GM23338 (cell line): Measurements from ENCODE around the gene EDNRA. TPM values are rescaled to one million over a fixed set of nuclear protein-coding genes. Genes with fewer than 3 reads are reported as not detected.

Source experiments
- ATAC-seq: fragments of 200-7000 bp; cut with Tn5 transposase; 3 replicates; pipeline ENCODE4 v1.9.1; 2020
- DNase-seq: peaks from one replicate; pipeline ENCODE4 v3.0.0-alpha.2; 2015; ENCODE audit warnings: low spot score
- H2AFZ ChIP-seq: fragments of 200-600 bp; sonication (generic); 2 replicates; pipeline ENCODE4 v1.8.0; 2016; ENCODE audit warnings: antibody characterized with exemption, mild to moderate bottlenecking, moderate library complexity
- H3F3A ChIP-seq: fragments of 200-600 bp; sonication (generic); replicated peaks from 2 replicates; pipeline ENCODE4 v1.8.0; 2017; ENCODE audit warnings: antibody characterized with exemption, mixed run types, low read depth
- H3K27ac ChIP-seq: fragments of 200-600 bp; sonication (generic); 2 replicates; pipeline ENCODE4 v1.6.1; 2016; ENCODE audit warnings: low read depth
- H3K27me3 ChIP-seq: fragments of 200-600 bp; sonication (generic); 2 replicates; pipeline ENCODE4 v1.8.0; 2016; ENCODE audit warnings: mild to moderate bottlenecking, mixed run types, moderate library complexity; ENCODE audit not compliant: insufficient read depth
- H3K36me3 ChIP-seq: fragments of 200-600 bp; sonication (generic); 2 replicates; pipeline ENCODE4 v1.8.0; 2016; ENCODE audit warnings: mild to moderate bottlenecking; ENCODE audit not compliant: insufficient read depth
- H3K4me1 ChIP-seq: fragments of 200-600 bp; sonication (generic); 2 replicates; pipeline ENCODE4 v1.8.0; 2016; ENCODE audit warnings: mild to moderate bottlenecking, moderate library complexity; ENCODE audit not compliant: insufficient read depth
- H3K4me2 ChIP-seq: fragments of 200-600 bp; sonication (generic); 2 replicates; pipeline ENCODE4 v1.7.1; 2017; ENCODE audit warnings: mixed run types
- H3K4me3 ChIP-seq: fragments of 200-600 bp; sonication (generic); 2 replicates; pipeline ENCODE4 v1.6.1; 2016; ENCODE audit warnings: mixed run types
- H3K79me2 ChIP-seq: fragments of 200-600 bp; sonication (generic); replicated peaks from 2 replicates; pipeline ENCODE4 v1.8.0; 2017; ENCODE audit warnings: mild to moderate bottlenecking; ENCODE audit not compliant: insufficient read depth
- H3K9me2 ChIP-seq: fragments of 200-600 bp; sonication (generic); 2 replicates; pipeline ENCODE4 v1.8.0; 2017; ENCODE audit not compliant: insufficient read depth
- H4K20me1 ChIP-seq: fragments of 200-600 bp; sonication (generic); replicated peaks from 2 replicates; pipeline ENCODE4 v1.8.0; 2017; ENCODE audit warnings: mild to moderate bottlenecking; ENCODE audit not compliant: insufficient read depth
- H3K27ac Mint-ChIP-seq: 2 replicates; pipeline ENCODE4 v1.8.0; 2020; ENCODE audit warnings: inconsistent platforms, mild to moderate bottlenecking, moderate library complexity, mixed read lengths
- H3K27me3 Mint-ChIP-seq: 3 replicates; pipeline ENCODE4 v1.8.0; 2022; ENCODE audit warnings: low read depth, mild to moderate bottlenecking, moderate library complexity, mixed read lengths, inconsistent platforms; ENCODE audit not compliant: insufficient read depth, poor library complexity
- H3K36me3 Mint-ChIP-seq: 3 replicates; pipeline ENCODE4 v1.8.0; 2021; ENCODE audit warnings: low read depth, mild to moderate bottlenecking, inconsistent platforms, moderate library complexity, mixed read lengths
- H3K4me1 Mint-ChIP-seq: 3 replicates; pipeline ENCODE4 v1.8.0; 2020; ENCODE audit warnings: mild to moderate bottlenecking, inconsistent platforms, mixed read lengths
- H3K4me3 Mint-ChIP-seq: 3 replicates; pipeline ENCODE4 v1.8.0; 2021; ENCODE audit warnings: moderate library complexity, mild to moderate bottlenecking, inconsistent platforms, mixed read lengths
- H3K9me3 Mint-ChIP-seq: 3 replicates; pipeline ENCODE4 v1.8.0; 2020; ENCODE audit warnings: moderate library complexity, mild to moderate bottlenecking, inconsistent platforms, mixed read lengths
- CREB1 ChIP-seq: fragments of 250-450 bp; sonication (Bioruptor Pico); IDR thresholded peaks from 2 replicates; pipeline ENCODE4 v1.5.0; 2020; ENCODE audit warnings: low read depth, mild to moderate bottlenecking, moderate library complexity
- EZH2 ChIP-seq: fragments of 200-600 bp; sonication (generic); IDR thresholded peaks from one replicate; pipeline ENCODE4 v1.8.0; 2017; ENCODE audit warnings: antibody characterized with exemption, mild to moderate bottlenecking, low read depth; ENCODE audit not compliant: unreplicated experiment
- EZH2phosphoT487 ChIP-seq: fragments of 200-600 bp; sonication (generic); IDR thresholded peaks from one replicate; pipeline ENCODE4 v1.8.1; 2018; ENCODE audit warnings: antibody characterized with exemption; ENCODE audit not compliant: unreplicated experiment
- JUNB ChIP-seq: IDR thresholded peaks from one replicate; pipeline ENCODE4 v1.6.1; 2016; ENCODE audit warnings: antibody characterized with exemption; ENCODE audit not compliant: unreplicated experiment
- NANOG ChIP-seq: IDR thresholded peaks from 2 replicates; pipeline ENCODE4 v1.6.1; 2016; ENCODE audit warnings: antibody characterized with exemption, borderline replicate concordance
- POLR2AphosphoS5 ChIP-seq: IDR thresholded peaks from 2 replicates; pipeline ENCODE4 v1.6.1; 2016; ENCODE audit warnings: antibody characterized with exemption, low read depth
- STAT1 ChIP-seq: IDR thresholded peaks from one replicate; pipeline ENCODE4 v1.6.1; 2016; ENCODE audit warnings: antibody characterized with exemption; ENCODE audit not compliant: unreplicated experiment
- ZNF114 ChIP-seq: fragments of 250-450 bp; sonication (Bioruptor Pico); IDR thresholded peaks from 2 replicates; pipeline ENCODE4 v1.5.0; 2020; ENCODE audit warnings: mild to moderate bottlenecking, moderate library complexity
- ZNF331 ChIP-seq: fragments of 250-450 bp; sonication (Bioruptor Pico); IDR thresholded peaks from 2 replicates; pipeline ENCODE4 v1.5.0; 2020; ENCODE audit warnings: low read depth, mild to moderate bottlenecking, moderate library complexity
- polyA plus RNA-seq: library from polyadenylated mRNA; unstranded; fragments of >200 nt; fragmentation: Nextera tagmentation; extraction: Ambion mirVana; gene quantifications from 2 replicates; pipeline ENCODE4 v1.2.1, GENCODE V29; 2016
- total RNA-seq: library from RNA; depleted of rRNA; stranded (reverse); fragments of >200 nt; shearing (Covaris generic); gene quantifications from 2 replicates; pipeline ENCODE4 v1.2.3, GENCODE V29; 2014
- TF ChIP-seq, protein P1 (sequence below), 2 experiments: fragments of 200-600 bp in 1 of 2; sonication (generic) in 1 of 2; conservative IDR thresholded peaks; 2 replicates each; pipeline versions ENCODE4 v1.5.1 to v1.6.1; 2016 to 2017; ENCODE audit warnings: antibody characterized with exemption in 2 of 2, low read depth in 2 of 2, mild to moderate bottlenecking in 2 of 2, moderate library complexity in 1 of 2
- TF ChIP-seq, protein P2 (sequence below): fragments of 250-450 bp; sonication (Bioruptor Pico); IDR thresholded peaks from 2 replicates; pipeline ENCODE4 v1.5.0; 2020; ENCODE audit warnings: mild to moderate bottlenecking, moderate library complexity

Gene EDNRA
- total and polyA plus RNA-seq, 2 experiments from 2014 or later, result 1.5 to 5.0 TPM

DNA sequence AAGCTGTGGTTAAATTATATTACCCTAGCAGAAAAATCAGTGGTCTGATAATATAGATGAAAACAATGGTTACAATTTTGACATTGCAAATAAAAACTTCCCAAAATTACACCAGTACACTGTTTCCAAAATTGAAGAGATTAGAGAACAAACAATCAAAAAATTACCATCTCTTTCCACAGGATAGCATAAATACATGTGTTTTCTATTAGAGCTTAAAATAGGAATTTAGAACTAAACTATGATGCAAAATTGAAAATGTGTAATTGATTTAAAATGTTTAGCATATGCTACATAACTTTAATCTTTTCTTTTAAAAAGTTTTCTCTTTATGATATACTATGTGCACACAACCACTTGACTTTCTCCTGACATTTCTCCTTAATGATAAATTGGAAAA lies 6.7 kb downstream of the EDNRA start (continued):
- no peak for TF ChIP-seq EZH2
- TF ChIP-seq EZH2phosphoT487, result no peak
- no peak for TF ChIP-seq NANOG
- no peak for TF ChIP-seq ZNF331 (CRISPR knock-in tag)
- no peak for TF ChIP-seq CREB1 (CRISPR knock-in tag)

DNA sequence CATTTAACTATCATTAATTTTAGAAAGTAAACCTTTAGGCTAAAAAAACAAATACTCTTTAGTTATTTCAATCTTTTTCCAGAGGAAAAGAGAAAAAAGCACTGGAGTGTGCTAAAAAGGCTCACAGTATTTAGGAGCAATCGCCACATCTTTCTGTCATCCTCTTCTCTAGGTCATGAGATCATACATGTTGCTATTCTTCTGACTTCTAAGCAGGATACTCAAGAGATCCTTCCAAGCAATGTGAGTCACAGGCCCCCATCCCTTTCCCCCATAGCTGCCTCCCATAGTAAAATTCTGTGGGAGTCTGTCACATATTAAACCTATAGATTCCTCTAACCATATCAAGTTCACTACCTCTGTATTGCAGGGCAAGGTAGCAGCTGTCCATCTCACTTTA lies 7.7 kb downstream of the EDNRA start:
- Histone ChIP-seq H3K79me2 (no peaks in the 10 kb centered on the region), H4K20me1 (no peaks in the 10 kb centered on the region), H3K4me2 (no peak overlapping the region), H3K36me3 (no peaks in the 10 kb centered on the region), H3F3A (no peaks in the 10 kb centered on the region), H3K4me1 (no peaks in the 10 kb centered on the region), H3K9me2 (no peaks in the 10 kb centered on the region), H3K27ac (no peak overlapping the region), H3K4me3 (no peak overlapping the region), H3K27me3 (no peaks in the 10 kb centered on the region), H2AFZ (no peak overlapping the region)
- ATAC-seq (no peak), DNase-seq (no peak)
- H3K27me3 Mint-ChIP-seq, result no peaks in the 10 kb centered on the region
- no peaks in the 10 kb centered on the region for H3K9me3 Mint-ChIP-seq
- no peaks in the 10 kb centered on the region for H3K36me3 Mint-ChIP-seq
- no peak overlapping the region for H3K27ac Mint-ChIP-seq
- no peak overlapping the region for H3K4me3 Mint-ChIP-seq
- peaks cover 6% of the 10 kb centered on the region for H3K4me1 Mint-ChIP-seq
- TF ChIP-seq STAT1, result no peak

DNA sequence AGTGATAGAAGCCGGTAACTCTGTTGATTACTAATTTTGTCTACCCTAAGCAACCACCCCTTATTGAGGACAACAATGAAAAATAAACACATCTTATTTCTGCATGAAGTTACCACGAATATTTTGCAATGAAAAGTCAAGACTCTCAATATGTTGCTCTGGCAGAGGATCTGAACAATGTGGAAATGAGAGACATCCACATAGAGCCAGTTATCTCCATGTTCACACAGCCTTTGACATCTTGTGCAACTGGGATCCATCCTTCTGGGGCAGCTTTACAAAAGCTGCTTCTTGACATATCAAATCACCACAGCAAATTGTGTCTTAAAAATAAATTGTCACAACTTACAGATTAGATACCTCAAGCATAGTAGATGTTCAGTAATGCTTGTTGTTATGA lies 10.2 kb downstream of the EDNRA start:
- Mint-ChIP-seq H3K27ac (no peak overlapping the region), H3K36me3 (no peaks in the 10 kb centered on the region), H3K27me3 (no peaks in the 10 kb centered on the region), H3K4me3 (no peak overlapping the region), H3K4me1 (peaks cover 6% of the 10 kb centered on the region), H3K9me3 (no peaks in the 10 kb centered on the region)
- Histone ChIP-seq H3K27me3 (no peaks in the 10 kb centered on the region), H3K36me3 (no peaks in the 10 kb centered on the region), H2AFZ (no peak overlapping the region), H3K4me3 (no peak overlapping the region), H3K27ac (no peak overlapping the region), H3K79me2 (no peaks in the 10 kb centered on the region), H3F3A (no peaks in the 10 kb centered on the region), H4K20me1 (no peaks in the 10 kb centered on the region), H3K9me2 (no peaks in the 10 kb centered on the region), H3K4me1 (no peaks in the 10 kb centered on the region), H3K4me2 (no peak overlapping the region)
- no peak for DNase-seq
- ATAC-seq, result no peak
- TF ChIP-seq, protein P1, sequence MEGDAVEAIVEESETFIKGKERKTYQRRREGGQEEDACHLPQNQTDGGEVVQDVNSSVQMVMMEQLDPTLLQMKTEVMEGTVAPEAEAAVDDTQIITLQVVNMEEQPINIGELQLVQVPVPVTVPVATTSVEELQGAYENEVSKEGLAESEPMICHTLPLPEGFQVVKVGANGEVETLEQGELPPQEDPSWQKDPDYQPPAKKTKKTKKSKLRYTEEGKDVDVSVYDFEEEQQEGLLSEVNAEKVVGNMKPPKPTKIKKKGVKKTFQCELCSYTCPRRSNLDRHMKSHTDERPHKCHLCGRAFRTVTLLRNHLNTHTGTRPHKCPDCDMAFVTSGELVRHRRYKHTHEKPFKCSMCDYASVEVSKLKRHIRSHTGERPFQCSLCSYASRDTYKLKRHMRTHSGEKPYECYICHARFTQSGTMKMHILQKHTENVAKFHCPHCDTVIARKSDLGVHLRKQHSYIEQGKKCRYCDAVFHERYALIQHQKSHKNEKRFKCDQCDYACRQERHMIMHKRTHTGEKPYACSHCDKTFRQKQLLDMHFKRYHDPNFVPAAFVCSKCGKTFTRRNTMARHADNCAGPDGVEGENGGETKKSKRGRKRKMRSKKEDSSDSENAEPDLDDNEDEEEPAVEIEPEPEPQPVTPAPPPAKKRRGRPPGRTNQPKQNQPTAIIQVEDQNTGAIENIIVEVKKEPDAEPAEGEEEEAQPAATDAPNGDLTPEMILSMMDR (conservative IDR thresholded peaks at IDR 0.05; ENCODE audit: low read depth in 2 of 2), result no peak
- TF ChIP-seq EZH2phosphoT487, result no peak
- TF ChIP-seq ZNF331 (CRISPR knock-in tag), result no peak
- TF ChIP-seq NANOG, result no peak
- TF ChIP-seq, protein P2, sequence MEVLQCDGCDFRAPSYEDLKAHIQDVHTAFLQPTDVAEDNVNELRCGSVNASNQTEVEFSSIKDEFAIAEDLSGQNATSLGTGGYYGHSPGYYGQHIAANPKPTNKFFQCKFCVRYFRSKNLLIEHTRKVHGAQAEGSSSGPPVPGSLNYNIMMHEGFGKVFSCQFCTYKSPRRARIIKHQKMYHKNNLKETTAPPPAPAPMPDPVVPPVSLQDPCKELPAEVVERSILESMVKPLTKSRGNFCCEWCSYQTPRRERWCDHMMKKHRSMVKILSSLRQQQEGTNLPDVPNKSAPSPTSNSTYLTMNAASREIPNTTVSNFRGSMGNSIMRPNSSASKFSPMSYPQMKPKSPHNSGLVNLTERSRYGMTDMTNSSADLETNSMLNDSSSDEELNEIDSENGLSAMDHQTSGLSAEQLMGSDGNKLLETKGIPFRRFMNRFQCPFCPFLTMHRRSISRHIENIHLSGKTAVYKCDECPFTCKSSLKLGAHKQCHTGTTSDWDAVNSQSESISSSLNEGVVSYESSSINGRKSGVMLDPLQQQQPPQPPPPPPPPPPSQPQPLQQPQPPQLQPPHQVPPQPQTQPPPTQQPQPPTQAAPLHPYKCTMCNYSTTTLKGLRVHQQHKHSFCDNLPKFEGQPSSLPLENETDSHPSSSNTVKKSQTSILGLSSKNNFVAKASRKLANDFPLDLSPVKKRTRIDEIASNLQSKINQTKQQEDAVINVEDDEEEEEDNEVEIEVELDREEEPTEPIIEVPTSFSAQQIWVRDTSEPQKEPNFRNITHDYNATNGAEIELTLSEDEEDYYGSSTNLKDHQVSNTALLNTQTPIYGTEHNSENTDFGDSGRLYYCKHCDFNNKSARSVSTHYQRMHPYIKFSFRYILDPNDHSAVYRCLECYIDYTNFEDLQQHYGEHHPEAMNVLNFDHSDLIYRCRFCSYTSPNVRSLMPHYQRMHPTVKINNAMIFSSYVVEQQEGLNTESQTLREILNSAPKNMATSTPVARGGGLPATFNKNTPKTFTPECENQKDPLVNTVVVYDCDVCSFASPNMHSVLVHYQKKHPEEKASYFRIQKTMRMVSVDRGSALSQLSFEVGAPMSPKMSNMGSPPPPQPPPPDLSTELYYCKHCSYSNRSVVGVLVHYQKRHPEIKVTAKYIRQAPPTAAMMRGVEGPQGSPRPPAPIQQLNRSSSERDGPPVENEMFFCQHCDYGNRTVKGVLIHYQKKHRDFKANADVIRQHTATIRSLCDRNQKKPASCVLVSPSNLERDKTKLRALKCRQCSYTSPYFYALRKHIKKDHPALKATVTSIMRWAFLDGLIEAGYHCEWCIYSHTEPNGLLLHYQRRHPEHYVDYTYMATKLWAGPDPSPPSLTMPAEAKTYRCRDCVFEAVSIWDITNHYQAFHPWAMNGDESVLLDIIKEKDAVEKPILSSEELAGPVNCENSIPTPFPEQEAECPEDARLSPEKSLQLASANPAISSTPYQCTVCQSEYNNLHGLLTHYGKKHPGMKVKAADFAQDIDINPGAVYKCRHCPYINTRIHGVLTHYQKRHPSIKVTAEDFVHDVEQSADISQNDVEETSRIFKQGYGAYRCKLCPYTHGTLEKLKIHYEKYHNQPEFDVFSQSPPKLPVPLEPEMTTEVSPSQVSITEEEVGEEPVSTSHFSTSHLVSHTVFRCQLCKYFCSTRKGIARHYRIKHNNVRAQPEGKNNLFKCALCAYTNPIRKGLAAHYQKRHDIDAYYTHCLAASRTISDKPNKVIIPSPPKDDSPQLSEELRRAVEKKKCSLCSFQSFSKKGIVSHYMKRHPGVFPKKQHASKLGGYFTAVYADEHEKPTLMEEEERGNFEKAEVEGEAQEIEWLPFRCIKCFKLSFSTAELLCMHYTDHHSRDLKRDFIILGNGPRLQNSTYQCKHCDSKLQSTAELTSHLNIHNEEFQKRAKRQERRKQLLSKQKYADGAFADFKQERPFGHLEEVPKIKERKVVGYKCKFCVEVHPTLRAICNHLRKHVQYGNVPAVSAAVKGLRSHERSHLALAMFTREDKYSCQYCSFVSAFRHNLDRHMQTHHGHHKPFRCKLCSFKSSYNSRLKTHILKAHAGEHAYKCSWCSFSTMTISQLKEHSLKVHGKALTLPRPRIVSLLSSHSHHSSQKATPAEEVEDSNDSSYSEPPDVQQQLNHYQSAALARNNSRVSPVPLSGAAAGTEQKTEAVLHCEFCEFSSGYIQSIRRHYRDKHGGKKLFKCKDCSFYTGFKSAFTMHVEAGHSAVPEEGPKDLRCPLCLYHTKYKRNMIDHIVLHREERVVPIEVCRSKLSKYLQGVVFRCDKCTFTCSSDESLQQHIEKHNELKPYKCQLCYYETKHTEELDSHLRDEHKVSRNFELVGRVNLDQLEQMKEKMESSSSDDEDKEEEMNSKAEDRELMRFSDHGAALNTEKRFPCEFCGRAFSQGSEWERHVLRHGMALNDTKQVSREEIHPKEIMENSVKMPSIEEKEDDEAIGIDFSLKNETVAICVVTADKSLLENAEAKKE (CRISPR knock-in tag), result no peak
- no peak for TF ChIP-seq CREB1 (CRISPR knock-in tag)
- no peak for TF ChIP-seq JUNB
- TF ChIP-seq STAT1, result no peak
- no peak for TF ChIP-seq ZNF114 (CRISPR knock-in tag)
- TF ChIP-seq EZH2, result no peak
- TF ChIP-seq POLR2AphosphoS5, result no peak
